HG02973 (cell line): ENCODE results near the gene CADM1.

ENCODE experiments used
- ATAC-seq: cut with Tn5 transposase; IDR thresholded peaks from one replicate; pipeline ENCODE4 v1.9.1; 2021; ENCODE audit warnings: moderate library complexity; ENCODE audit not compliant: unreplicated experiment

CADM1 gene

GRCh38 chr11:115504276-115505158 is at the start of gene CADM1:
TSS of gene CADM1 (minus strand) at chr11:115504415.
- ATAC-seq, result peak; percentile 70

- ATAC-seq, result no peak
These were observed 48.7 kb upstream of the CADM1 start for GRCh38 chr11:115552773-115553438.

DNA sequence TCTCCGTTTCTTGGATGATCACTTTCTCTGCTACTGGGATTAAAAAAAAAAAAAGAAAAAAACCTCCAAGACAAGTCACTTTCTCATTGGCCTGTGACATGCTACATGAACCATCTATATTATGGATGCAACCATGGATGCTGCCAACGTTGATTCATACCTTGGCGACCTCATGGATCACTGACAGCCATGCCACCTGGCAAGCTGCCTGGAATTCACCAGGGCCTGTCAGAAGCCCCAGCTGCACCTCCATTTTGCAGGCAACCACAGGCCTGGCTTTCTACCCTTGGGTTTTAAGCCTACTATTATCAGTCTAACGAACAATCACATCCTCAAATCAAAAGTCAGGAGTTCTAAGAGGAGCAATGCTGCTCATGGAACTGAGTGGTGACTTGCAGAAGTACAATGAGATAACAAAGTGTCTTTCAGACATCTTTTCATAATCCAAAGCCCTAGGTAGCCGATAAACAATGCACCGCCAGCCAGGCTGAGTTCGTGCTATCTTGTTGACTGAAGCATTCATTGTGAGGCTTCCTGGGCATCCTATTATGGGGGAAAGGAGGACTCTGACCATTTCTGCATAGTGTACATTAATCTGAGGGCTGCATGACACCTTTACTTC is 48.0 kb upstream of the CADM1 start:
- no peak for ATAC-seq

GRCh38 chr11:115550291-115551059 is 46.3 kb upstream of the CADM1 start:
- no peak for ATAC-seq

DNA sequence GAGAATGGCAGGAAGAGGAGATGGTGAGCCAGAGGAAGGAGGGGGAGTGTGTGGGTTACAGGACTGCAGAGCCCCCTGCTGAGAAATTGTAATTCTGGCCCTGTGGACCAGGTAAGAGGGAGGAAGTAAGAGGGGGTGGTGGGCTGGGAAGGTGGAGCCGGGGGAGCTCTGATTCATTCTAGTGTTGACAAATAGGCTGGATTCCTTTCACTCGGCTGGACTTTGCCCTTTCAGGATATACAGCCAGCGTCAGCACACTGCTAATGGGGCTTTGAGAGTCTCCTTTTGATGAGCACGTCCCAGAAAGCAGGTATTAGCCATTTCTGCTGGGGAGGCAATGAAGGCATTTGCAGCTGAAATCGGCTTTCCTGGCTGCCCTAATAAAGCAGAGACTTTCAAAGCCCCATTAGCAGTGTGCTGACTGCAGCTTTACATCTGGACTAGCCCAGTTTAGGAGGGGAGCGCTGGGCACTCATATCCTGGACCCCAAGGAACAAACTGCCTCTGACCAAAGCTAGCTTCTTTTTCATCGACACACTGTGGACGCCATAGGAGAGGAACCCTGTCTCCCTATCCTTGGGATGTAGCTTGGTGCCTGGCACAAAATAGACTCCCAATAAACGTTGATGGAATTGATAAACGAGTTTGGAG is 44.8 kb upstream of the CADM1 start:
- ATAC-seq, result no peak

DNA sequence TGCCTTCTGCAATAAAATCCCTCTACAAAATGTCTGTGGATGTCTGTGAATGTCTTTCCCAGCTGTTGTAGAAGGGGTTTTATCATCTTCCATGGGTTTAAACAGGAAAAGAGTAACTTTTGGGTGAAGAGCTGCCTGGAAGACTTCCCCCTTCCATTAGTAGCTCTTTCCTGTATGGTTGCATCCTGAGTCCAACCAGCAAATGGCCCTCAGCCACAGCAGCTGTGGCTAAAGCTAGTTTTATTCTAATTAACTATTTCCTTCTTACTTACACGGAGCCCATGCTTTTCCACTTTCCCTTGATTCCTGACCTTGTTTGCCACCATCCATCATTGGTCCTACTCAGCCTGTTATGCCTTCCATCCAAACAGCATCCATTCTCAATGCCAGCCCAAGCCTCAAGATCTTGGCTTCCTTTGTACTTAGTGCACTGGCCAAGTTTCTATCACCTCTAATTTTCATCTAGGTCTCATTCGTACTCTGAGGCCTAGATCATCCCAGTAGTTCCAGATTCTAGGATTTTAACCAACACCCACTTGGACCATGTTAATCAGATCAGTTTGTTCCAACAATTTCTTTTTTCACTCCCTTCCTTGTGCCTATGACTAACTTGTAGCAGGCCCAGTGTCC is 41.5 kb upstream of the CADM1 start:
- no peak for ATAC-seq

DNA sequence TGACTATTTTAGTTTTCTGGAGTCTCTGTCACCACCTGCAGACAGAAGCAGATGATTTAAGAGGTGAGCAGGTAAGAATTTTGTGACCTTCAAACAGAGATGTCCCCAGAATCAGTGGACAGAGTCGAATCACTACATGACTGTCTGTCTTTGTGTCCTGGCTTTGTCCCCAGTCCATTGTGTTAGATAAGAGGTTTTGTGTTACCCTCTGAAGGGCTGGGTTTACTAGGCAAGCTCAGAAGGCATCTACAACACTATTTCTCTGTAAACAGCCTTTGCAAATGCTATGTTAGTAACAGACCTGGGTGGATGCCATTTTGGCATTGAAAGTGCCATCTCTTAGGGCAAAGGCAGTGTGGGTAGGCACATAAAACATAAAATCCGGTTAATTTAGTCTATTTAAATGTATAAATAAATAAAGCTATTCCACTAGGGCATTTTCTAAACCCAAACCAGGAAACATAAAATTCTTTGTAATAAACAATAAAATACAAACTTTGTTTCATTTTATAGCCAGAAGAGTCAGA is 40.3 kb upstream of the CADM1 start:
- ATAC-seq, result no peak

DNA sequence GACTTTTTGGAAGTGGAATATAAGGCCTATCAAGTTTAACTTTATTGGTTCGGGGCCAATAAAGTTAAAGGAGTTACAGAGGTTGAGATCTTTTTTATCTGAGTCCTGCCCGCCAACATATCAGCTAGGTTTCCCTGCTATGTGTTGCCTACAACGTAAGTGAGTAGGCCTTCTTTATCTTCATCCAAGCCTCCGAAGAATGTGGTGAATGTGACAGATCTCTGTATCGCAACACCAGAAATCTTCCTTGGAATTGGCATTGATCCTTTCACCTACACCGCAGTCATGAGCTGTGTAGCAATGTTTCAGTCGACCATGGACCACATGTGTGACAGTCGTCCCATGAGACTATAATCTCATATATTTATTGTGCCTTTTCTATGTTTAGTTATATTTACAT is 37.3 kb upstream of the CADM1 start:
- ATAC-seq, result no peak

GRCh38 chr11:115539844-115540243 is 35.6 kb upstream of the CADM1 start:
- no peak for ATAC-seq

DNA sequence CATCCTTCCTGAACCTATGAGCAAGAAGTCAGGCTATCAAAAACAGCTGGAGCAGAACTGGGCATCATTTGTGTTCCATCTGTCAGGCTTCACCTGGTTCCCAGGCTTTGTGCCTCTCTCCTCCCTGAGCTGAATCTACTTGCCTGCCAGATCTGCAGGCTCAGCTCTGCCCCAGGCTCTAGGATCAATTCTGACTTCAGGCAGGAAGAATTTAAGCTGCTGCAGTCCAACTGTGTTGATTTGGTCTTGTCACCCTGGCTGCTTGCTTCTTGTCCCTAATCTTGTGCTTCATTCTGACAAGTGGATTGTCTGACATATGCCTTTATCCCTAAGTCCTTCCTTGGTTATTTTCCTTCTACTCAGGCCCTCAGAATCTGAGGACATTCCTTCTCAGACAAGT is 31.6 kb upstream of the CADM1 start:
- ATAC-seq, result no peak

- no peak for ATAC-seq
These were observed 26.5 kb upstream of the CADM1 start for GRCh38 chr11:115530752-115531151.

DNA sequence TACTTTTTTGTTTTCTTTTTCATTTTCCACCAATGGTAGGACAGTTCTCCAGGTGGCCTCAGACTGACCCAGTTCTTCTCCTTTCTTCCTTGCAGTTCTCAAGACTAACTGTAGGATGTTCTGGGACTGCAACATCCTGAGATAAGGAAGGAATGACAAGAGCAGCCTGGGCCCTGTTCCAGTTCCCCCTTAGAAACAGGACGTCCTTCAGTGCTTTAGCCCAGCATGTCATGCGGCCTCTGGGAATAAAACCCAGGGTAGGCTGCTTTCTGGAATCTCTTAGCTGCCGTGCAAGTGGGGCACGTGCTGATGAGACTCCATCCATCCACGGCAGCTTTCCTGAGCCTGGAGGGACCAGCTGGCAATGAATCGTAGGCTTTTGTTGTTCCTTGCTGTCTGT is 24.0 kb upstream of the CADM1 start:
- no peak for ATAC-seq

GRCh38 chr11:115527534-115528125 is 23.4 kb upstream of the CADM1 start:
- ATAC-seq, result no peak

GRCh38 chr11:115525531-115526006 is 21.4 kb upstream of the CADM1 start:
- ATAC-seq, result no peak

DNA sequence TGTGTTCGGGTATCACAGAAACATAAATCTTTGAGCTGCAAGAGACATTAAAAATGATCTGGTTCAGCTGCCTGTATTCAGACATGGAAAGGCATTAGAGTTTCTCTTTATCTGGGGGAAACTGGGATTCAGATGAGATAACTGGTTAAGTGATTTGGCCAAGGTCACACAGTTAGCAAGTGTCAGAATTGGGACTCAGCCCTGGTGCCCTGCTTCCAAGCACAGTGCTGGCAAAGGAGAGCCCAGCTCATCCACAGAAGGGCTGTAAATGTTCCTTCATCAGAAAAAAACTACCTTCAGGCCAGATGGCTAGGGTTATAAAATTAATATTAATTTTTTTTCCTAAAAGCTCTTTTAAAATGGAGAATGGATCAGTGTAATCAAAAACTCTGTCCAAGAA is 20.4 kb upstream of the CADM1 start:
- ATAC-seq, result no peak

DNA sequence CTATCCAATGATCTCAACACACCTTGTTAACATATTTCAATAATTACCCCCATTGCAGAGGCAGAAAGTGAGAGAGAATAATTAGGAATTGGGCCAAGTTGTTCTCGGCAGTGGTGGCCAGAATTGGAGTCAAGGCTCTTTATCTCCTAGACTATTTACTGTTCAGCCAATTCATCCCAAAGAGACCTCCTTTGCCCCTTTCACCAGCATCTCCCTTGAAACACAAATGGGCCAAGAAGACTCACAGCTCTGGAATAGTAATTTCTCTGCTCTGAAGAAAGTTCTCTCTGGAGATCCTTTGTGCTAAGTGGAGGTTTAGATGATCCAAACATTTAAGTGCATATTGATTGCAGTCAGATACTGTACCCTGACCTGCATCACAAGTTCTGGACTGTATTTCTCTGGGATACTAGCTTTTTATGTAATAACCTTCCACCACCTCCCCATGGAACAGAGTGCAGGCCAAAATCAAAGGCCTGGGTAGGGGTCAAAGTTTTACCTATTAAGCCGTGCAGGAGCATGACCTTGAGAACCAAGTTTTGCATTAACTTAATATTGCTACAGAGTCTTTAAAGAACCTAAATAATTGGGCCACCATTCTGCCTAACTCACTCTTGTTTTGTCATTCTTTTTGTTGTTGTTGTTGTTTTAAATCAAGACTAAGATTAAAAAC is 19.6 kb upstream of the CADM1 start:
- ATAC-seq, result no peak

- no peak for ATAC-seq
These were observed 18.1 kb upstream of the CADM1 start for GRCh38 chr11:115522302-115522701.

GRCh38 chr11:115521825-115522224 is 17.6 kb upstream of the CADM1 start:
- no peak for ATAC-seq
